NCI-H1694 (cell line): Measurements from ENCODE around the gene VEGFB.

ENCODE experiments used
- DNase-seq: peaks from one replicate; lab custom pipeline; 2025; lab: John Stamatoyannopoulos, UW

The VEGFB gene

DNA sequence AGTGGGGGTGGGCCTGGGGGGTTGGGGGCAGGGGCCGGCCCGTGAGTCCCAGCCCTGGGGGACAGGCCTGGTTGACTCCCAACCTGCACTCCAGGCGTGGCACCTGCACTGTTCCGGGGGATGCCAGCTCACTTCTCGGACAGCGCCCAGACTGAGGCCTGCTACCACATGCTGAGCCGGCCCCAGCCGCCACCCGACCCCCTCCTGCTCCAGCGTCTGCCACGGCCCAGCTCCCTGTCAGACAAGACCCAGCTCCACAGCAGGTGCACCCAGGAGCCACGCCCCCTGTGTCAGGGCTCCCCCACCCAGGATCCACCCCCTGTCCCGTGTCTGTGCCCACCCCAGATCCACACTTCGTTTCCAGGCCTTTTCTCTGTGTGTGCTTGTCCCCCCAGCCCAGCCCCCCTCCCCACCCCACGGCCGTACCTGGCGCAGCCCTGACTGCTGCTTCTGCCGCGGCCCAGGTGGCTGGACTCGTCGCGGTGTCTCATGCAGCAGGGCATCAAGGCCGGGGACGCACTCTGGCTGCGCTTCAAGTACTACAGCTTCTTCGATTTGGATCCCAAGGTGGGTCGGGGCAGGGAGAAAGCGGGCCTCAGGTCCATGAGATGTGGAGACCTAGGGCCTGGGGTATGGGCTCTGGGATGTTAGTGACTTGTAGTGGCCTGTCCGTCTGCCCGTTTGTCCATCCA lies 23.1 kb upstream of the VEGFB start:
- DNase-seq = no peak

DNA sequence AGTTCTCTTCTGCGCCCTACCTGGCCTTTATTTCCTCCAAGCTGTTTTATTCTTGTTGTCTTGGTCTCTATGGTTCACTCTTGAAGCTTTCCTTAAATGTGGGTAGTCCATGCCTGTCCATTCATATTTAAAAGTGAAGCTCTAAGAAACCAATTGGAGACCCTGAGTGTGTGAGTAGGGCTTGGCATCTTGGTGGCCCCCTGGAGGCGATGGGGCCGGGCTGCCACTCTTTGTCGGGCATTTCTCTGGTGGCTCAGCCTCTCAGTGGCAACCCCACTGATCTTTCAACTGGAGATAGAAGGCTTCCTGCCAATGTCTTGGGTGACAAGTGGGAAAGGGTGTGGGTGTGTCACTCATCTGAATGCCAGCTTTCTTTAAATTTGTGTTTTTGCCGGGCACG lies 17.5 kb upstream of the VEGFB start:
- DNase-seq = no peak

DNA sequence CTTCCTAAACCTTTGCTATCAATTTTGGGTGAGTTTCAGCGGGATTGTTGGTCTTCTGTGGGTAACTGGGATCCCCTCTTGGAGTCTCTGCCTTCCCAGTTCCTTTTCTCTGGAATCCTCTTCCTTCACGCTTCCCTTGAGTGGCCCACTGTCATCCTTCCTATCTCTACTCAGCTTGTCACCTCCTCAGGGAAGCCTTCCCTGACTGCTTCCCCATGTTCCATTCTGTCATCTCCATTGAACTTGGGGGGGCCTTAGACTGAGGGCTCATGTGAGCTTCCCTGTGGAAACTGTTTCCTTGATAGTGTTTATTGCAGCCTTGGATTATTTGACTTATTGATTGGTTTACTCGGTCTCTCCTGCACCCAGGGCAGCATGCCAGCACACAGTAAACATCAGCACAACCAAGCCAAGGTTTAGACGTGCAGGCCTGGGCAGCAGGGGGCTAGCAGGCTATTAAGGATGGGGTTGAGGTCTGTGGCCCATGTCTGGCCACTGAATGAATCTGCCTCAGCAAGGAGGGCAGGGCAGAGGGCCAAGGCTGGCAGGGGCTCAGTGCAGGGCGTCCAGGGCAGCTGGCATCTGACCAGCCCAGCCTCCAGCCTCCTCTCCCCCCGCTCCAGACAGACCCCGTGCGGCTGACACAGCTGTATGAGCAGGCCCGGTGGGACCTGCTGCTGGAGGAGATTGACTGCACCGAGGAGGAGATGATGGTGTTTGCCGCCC lies 15.6 kb upstream of the VEGFB start:
- DNase-seq = no peak

DNA sequence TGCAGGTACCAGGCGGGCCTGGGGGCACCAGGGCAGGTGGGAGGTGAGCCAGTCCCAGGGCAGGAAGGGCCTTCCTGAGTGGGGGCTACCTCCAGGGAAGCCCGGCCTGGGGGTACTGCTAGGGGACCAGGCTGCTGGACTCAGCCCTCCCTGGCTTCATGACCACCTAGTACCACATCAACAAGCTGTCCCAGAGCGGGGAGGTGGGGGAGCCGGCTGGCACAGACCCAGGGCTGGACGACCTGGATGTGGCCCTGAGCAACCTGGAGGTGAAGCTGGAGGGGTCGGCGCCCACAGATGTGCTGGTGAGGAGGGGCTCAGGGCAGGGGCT lies 15.1 kb upstream of the VEGFB start:
- DNase-seq = no peak

DNA sequence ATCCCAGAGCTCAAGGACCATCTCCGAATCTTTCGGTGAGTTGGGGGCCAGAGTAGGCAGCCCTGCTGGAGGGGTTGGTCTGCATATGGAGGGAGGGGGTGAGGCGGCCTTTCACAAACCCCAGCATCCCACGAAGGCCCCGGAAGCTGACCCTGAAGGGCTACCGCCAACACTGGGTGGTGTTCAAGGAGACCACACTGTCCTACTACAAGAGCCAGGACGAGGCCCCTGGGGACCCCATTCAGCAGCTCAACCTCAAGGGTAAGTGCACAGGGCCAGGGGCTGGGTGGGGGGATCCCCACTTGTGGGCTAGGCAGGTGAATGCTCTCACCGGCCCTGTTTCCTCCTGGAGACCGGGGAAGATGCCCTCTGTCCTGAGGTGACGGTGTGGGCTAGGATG lies 14.6 kb upstream of the VEGFB start:
- DNase-seq = no peak

DNA sequence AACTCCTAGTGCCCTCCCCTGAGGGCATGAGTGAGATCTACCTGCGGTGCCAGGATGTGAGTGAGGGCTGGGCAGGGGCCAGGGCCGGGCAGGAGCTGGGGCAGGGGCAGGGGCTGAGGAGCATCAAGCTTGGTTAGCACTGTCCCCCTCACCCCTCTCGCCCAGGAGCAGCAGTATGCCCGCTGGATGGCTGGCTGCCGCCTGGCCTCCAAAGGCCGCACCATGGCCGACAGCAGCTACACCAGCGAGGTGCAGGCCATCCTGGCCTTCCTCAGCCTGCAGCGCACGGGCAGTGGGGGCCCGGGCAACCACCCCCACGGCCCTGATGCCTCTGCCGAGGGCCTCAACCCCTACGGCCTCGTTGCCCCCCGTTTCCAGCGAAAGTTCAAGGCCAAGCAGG lies 14.1 kb upstream of the VEGFB start:
- DNase-seq = no peak

DNA sequence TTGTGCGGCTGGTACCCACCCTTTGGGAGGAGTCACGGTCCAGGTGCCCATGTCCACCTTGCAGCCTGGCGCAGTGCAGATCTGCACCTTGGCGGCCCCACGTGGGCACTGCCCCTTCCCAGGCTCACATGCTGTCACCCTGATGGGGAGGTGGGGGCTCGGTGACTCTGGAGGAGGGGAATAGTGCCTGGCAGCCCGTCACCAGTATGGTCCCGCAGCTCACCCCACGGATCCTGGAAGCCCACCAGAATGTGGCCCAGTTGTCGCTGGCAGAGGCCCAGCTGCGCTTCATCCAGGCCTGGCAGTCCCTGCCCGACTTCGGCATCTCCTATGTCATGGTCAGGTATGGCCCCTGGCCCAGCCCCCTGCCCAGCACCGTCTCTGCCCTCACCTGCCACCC lies 13.6 kb upstream of the VEGFB start:
- DNase-seq = no peak

DNA sequence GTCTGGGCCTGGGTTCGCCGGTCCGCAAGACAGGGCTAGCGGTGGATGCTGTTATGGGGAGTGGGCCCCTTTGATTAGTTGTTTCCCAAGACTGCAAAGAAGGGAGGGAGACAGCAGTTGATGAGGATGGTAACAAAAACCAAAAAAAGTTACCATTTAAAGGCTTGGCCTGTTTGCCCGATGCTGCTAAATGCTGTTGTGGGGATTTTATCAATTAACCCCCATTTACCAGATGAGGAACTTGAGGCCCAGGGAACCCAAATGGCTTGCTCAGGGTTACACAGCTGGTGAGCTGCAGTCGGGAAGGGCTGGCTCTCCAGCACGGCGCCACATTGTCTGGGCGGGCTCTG lies 11.8 kb upstream of the VEGFB start:
- no peak for DNase-seq

DNA sequence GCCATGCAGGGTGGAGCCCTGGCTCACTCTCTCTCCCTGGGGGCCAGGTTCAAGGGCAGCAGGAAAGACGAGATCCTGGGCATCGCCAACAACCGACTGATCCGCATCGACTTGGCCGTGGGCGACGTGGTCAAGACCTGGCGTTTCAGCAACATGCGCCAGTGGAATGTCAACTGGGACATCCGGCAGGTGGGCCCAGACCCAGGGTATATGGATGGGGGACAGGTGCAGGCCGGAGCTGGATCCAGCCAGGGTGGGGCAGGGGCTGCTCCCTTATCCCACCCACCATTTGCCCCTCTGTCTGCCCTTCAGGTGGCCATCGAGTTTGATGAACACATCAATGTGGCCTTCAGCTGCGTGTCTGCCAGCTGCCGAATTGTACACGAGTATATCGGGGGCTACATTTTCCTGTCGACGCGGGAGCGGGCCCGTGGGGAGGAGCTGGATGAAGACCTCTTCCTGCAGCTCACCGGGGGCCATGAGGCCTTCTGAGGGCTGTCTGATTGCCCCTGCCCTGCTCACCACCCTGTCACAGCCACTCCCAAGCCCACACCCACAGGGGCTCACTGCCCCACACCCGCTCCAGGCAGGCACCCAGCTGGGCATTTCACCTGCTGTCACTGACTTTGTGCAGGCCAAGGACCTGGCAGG lies 11.3 kb upstream of the VEGFB start:
- DNase-seq = no peak

DNA sequence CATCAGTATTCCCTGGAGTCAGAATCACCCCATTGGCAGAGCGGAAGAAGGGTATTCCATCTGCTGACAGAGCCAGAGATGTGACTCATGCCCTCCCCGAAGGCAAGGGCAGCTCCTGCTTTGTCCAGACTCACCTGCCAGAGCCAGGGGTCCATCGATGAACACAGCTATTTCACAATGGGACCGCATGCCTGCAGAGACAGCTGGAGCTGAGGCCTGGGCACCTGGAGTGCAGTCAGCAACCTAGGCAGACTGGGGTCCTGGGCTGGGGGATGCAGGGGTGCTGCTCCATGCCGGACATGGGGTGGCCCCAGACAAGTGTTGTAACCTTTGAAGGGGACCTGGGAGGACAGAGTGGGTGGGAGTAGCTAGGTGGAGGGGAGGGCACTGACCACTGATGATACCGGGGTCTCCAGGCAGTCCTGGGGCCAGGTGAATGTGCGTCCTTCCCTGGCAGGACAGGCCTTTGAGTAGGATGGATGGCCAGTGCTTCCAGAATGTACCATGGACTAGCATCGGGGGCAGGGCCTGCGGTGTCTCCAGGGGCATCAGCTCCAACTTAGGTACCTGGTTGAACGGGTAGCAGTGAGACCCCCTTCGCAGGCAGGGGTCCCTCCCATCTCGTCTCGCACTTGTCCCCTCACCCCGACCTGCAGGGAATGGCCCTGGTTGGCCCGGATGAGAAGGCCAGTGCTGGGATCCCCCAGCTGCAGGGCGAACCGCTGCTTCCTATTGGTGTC lies 10.1 kb upstream of the VEGFB start:
- DNase-seq = no peak

DNA sequence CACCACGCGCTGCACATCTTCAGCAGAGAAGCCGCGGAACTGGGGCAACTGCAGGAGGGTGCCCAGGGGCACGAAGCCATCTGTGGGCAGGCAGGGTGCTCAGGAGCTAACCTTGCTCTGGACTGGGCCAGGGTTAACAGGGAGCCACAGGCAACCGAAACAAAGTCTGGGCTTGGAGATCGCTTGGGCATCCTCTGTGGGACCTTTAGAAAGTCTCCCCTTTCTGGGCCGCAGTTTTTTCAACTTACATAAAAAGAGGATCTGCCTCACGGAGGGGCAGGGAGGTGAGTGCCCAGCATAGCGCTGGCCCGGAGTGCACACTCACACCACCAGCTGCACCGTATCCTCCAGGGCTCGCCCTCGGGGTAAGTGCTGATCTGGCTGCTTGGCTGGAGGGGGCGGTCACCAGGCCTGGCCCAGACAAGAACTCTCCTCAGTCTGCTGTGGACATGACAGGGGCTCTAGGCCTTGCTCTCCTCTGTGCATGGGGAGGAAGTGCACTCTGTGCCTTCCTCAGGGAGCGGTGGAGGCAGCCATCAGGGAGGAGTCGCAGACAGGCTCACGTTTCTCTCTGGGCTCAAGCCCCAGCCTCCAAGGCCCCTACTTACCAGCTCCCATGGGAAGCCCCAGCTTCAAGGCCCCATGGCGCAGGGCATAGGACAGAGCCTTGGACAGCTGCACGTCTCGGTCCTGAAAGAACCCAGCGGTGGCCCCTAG lies 9.3 kb upstream of the VEGFB start:
- DNase-seq = no peak

DNA sequence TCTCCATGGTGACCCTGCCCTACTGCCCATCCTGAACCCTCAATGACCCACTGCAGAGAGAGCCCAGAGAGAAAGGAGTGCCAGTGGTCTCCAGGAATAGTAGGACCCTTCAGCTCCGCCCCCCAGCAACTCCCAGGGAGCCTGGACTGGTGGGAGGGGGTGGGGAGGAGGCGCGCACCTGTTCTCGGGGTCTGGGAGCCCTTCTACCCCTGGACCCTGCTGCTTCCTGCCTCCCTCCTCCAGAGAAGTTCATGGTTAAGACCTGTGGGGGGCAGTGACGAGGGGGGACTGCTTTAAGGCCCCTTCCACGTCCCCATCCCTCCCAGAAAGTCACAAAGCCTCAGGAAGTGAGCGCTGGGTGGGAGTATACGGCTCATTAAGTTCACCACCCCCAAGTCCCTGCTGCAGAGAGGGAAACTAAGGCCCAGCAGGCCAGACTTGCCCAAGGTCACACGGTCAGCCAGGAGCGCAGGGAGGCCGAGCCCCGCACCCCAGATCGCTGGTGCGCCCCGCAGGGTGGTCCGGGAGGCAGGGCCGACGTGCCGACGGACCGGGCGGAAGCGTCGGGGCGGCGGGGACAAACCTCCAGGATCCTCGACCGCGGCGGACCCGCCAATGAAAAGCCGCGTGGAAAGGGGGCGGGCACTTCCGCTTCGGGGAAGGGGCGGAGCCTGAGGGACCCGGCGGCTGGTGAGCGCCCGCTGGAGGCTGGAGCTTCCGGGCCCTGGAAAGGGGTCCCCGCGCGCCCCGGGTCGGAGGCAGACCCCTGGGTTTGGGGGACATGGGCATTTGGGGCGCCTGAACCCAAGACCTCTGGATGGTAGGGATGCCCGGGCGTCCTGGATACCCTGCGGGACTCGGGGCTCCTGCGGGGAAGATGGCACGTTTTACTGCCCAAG lies 8.5 kb upstream of the VEGFB start, which contains the start of the genes NUDT22 and TRPT1:
NUDT22 (plus strand) TSS at position 667 of the 899 bp plus-strand sequence. CDS start 379 bp downstream, outside the sequence.
TRPT1 (minus strand) TSS at position 579 of the 899 bp plus-strand sequence; CDS start at position 253, 326 bp downstream.
- DNase-seq = peak; percentile 58

DNA sequence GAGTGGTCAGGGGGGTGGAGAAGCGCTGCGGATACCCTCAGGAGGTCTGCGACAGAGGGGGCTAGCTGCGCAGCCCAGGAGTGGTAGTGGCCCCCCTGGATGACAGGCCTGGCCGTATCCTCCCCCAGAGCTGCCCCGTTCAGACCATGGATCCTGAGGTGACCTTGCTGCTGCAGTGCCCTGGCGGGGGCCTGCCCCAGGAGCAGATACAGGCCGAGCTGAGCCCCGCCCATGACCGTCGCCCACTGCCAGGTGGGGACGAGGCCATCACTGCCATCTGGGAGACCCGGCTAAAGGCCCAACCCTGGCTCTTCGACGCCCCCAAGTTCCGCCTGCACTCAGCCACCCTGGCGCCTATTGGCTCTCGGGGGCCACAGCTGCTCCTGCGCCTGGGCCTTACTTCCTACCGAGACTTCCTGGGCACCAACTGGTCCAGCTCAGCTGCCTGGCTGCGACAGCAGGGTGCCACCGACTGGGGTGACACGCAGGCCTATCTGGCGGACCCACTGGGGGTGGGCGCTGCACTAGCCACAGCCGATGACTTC lies 7.8 kb upstream of the VEGFB start:
- no peak for DNase-seq

DNA sequence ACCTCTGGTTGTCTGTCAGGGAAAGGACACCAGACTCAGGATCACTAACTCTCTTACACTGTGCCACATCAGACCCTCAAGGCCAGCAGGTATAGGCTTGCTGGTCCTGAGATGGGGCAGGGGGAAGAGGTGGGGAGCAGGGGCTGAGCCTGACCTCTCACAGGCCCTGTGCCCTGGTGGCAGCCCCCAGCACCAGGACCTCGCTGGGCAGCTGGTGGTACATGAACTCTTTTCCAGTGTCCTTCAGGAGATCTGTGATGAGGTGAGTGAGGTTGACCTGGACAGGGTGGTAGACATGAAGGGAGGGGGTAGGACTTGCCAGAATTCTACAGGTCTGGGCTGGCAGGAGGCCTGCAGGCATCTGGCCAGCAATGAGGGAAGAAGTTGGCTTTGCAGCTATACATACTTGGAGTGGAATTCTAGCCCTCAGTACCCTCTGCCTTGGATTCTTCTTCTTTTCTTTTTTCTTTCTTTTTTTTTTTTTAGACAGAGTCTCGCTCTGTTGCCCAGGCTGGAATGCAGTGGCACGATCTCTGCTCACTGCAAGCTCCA lies 6.9 kb upstream of the VEGFB start:
- no peak for DNase-seq

DNA sequence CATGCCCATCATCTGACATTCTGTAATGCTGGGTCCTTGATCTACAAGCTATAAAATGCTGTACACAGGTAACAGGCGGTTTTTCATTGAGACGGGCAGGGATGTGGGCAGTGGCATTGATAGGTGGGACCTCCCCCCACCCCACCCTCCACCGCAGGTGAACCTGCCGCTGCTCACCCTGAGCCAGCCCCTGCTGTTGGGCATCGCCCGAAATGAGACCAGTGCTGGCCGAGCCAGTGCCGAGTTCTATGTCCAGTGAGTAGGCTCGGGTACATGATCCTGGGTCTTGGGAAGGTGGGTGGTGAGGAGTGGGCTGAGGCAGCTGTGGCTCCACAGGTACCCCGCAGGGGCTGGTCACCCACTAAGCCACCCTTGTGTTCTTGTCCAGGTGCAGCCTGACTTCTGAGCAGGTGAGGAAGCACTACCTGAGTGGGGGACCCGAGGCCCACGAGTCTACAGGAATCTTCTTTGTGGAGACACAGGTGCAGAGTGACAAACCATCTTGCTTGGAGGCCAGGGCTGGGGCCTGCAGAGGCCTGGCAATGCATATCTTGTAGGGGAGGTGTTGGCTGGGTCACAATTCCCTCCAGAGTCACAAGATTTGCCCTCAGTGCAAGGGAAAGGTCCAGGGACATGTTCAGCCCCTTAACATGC lies 5.2 kb upstream of the VEGFB start:
- no peak for DNase-seq

DNA sequence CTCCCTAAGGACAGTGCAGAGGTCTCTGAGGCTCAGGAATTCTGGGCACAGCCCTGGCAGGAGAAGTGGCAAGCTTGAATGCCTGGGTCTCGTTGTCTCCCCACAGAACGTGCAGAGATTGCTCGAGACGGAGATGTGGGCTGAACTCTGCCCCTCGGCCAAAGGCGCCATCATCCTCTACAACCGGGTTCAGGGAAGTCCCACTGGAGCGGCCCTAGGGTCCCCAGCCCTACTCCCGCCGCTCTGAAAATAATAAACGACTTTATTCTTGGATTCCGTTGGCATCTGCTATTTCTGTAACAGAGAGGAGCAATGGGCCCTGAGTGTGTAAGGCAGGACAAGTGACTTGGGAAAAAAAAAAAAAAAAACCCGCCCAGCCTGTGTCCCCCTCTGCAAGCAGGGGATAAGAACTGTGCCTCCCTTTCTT lies 4.6 kb upstream of the VEGFB start:
- no peak for DNase-seq

DNA sequence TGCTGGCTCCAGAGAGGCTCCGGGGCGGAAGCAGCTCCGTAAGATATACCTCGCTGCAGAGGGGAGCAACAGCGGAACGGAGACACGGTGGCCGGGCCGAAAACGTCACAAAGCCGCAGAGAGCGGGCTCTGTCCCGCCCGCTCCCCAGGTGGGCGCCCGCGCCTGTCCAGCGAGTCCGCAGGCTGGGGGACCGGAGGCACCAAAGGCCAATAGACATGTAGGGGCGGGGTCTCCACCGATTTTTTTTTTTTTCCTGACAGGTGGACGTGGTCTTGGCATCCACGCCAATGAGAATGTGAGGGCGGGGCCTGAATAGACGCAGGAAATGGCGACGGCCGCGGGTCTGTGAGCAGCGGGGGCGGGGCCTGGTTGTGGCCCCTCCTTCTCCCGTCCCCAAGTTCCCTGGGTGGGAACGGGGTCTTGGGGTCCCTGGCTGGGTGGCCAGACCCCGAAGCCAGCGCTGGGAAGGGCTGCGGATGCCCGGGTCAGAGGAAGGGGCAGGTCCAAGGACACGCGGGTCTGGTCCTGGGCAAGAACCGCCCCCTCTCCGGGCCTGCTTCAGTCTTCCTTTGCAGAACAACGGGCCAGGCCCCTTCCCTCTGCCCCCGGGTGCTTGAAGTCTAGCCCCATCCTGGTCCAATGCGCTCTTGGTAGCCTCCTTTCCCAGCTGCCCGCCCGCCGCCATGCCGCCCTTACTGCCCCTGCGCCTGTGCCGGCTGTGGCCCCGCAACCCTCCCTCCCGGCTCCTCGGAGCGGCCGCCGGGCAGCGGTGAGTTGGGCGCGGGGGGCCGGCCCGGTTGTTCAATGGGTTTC lies 4.0 kb upstream of the VEGFB start, which contains the start of gene DNAJC4:
DNAJC4 (plus strand) TSS at position 378 of the 814 bp plus-strand sequence; CDS start at position 685, 307 bp downstream.
- peak; percentile 89 for DNase-seq

DNA sequence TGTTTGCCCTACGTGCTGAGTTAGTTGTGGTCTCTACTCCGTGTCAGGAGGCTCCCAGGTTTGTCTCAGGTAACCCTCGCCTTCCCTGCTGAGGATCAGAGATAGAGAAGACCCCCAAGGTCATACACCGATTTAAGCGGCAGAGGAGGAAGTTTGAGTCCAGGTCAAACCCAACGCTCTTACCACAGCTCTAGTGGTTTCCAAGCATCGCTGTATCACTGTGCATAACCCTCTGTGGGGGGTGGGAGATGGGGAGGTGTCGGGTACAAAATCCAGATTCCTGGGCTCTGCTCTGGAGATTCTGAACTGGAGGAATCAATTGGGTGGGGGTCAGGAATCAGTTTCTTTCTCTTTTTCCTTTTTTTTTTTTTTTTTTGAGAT lies 3.4 kb upstream of the VEGFB start:
- no peak for DNase-seq

DNA sequence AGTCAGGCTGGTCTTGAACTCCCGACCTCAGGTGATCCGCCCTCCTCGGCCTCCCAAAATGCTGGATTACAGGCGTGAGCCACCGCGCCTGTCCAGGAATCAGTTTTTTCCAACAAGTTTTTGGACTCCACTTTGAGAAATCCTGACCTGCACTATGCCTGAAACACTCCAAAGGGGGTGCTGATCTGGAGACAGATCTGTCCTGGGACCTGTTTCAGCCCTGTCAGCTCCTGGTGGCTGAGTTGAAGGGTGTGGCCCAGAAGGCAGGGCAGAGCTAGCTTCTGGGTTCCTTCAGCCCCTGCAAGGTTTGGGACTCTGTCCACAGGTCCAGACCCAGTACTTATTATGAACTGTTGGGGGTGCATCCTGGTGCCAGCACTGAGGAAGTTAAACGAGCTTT lies 2.8 kb upstream of the VEGFB start:
- no peak for DNase-seq
